Amniotic epithelial cell (primary cell): ENCODE measurements around the gene HMHB1.

ENCODE experiments used
- DNase-seq: peaks from one replicate; pipeline ENCODE4 v3.0.0-alpha.2; 2010; ENCODE audit warnings: low read depth

HMHB1 gene

GRCh38 chr5:143812085-143812705 is at the start of gene HMHB1:
TSS of gene HMHB1 (plus strand) at chr5:143812161.
- DNase-seq, result no peak

GRCh38 chr5:143762636-143763220 is 49.2 kb upstream of the HMHB1 start:
- no peak for DNase-seq

GRCh38 chr5:143767162-143767561 is 44.8 kb upstream of the HMHB1 start:
- DNase-seq, result no peak

DNA sequence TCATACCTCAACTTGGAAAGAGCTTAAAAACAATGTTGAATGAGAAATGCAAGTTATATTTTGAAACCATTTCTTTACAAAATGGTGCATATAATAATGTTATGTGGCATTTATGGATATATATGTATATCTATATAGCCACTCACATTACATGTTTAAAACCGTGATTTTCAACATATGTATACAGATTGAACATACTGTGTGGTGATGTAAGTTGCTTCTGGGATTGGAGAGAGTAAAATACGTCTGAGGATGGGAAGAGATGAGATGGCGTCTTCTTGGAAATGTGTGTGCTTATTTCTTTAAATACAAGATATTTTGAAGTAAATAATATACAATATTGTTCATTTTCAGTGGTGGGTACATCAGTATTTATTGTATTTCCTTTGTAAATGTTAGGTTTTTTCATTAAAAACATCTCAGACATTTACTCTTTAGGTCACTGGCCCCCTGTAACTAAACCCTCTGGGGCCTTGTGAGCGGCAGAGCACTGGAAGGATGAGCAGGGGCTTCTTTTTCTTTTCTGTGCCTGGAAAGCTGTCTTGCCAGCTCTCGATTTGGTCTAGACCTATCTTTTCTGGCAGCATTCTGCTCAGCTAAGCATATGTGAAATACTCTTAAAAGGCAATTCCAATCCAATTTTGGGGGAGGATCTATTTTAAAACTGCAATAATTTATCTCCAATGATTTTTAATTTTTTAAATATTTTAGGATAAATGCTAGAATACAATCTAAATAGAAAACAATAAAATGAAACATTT is 42.8 kb upstream of the HMHB1 start:
- DNase-seq, result no peak

GRCh38 chr5:143770450-143770849 is 41.5 kb upstream of the HMHB1 start:
- DNase-seq, result no peak

DNA sequence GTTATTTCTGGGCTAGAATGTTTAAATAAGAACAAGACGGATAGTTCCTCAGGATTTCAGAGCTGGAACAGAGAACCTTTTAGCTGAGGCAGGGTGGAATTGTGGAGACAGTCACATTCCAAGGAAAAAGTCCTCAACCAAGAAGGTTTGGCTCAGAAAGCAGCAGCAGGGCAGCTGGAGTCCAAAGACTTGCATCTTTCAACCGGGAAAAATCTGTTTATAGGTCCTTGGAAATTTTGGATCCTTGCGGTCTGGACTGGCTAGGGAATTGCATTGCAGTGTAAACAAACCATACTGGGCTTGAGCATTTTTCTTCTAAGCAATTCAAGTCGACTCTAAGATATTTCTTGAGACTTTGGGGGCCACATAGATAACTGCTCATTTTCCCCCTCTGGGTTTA is 40.8 kb upstream of the HMHB1 start:
- no peak for DNase-seq

DNA sequence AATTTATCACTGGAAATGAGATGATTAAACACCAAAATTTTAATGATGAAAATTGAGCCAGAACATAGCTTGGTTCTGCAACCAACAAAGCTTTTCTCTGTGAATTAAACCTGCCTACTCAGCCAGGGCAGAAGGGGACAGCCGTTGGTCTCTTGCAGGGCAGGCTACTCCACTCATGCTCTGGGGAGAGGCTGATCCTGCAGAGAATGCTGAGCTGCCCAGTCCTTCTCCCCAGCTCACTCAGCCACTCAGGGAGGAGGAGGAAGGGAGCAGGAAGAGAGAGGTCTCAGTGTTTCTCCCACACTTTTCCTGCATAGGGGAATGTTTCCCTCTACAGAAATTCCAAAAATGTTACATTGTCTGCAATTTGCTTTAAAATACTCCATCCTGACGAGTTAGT is 40.4 kb upstream of the HMHB1 start:
- DNase-seq, result no peak

DNA sequence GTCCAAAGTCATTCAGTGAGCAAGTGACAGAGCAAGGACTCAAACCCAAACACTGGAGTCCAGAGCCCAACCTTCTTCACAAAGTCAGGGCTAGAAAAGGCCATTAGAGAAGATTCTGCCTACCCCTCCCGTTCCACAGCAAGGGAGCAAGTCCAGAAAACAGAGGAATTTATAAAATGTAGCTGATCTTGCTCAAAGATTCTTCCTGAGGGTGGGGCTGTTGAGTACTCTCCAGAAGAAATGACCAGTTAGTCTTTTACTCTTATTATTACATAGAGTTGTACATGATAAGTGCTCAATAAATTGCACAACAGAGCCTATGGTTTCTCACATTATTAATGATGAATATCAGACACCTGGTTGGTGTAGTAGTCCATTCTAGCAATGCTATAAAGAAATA is 39.3 kb upstream of the HMHB1 start:
- no peak for DNase-seq

- peak; percentile 51 for DNase-seq
Observed at GRCh38 chr5:143775258-143775657, 36.7 kb upstream of the HMHB1 start.

GRCh38 chr5:143776951-143777350 is 35.0 kb upstream of the HMHB1 start:
- DNase-seq, result no peak

GRCh38 chr5:143779506-143779905 is 32.5 kb upstream of the HMHB1 start:
- no peak for DNase-seq

DNA sequence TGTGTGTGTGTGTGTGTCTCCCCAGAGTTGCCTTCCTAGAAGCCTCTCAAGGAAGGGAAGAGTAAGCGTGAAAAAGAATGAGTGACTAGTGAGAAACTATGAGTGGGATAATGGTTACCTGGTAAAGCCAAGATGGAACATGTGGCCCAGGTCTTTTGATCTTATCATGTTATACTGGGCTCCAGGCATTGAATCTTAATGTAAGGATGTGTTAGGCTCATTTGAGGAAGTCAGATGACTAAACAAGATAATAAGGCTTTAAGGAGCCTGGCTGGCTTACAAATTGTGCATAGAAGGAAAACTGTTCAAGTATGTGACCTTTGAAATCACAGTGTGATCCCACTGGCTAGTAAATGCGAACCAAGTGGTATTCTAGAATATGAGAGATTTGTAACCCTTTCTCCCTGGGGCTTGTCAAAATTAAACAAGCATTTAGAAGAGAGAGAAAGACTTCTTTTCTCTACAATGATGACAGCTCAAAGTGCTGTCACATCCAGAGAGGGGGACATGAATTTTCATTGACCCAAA is 29.9 kb upstream of the HMHB1 start:
- no peak for DNase-seq

GRCh38 chr5:143782588-143783386 is 29.2 kb upstream of the HMHB1 start:
- no peak for DNase-seq

- no peak for DNase-seq
Observed at GRCh38 chr5:143788401-143788800, 23.6 kb upstream of the HMHB1 start.

DNA sequence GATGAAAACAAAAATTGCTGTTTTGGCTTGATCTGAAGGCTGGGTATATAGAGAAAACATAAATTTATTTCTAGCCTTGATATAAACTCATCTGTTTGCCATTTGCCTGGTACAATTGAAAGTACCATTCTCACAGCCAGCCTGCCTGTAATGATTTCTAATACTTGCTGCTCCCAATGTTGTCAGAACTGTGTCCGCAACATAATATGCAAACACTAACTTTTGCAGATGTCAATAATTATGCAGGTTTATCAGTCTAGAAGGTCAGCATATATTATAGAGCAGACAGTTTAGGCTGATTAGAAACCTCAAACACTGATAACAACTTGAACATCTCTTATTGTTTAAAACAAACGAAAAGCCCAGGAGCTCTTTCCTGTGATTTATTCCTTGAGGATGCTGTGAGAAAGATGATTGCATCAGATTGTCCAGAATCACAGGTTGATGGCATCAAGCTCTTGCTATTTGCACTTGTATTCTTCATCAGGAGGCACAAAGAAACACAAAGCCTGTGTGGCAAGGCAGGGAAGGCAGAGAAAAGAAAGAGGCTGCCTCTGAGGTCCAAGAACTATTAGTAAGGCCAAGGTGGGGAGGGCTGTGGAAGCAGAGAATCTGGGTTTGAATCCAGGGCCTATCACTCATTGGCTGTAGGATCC is 21.4 kb upstream of the HMHB1 start:
- DNase-seq, result peak; percentile 78

- DNase-seq, result no peak
Observed at GRCh38 chr5:143791848-143792731, 19.9 kb upstream of the HMHB1 start.

GRCh38 chr5:143793249-143793648 is 18.7 kb upstream of the HMHB1 start:
- DNase-seq, result peak; percentile 29

- no peak for DNase-seq
Observed at GRCh38 chr5:143796125-143796524, 15.8 kb upstream of the HMHB1 start.

- DNase-seq, result no peak
Observed at GRCh38 chr5:143796753-143797152, 15.2 kb upstream of the HMHB1 start.

GRCh38 chr5:143800715-143801114 is 11.2 kb upstream of the HMHB1 start:
- no peak for DNase-seq
